ENCODE measurements around the gene HOTAIR.

The HOTAIR gene

DNA sequence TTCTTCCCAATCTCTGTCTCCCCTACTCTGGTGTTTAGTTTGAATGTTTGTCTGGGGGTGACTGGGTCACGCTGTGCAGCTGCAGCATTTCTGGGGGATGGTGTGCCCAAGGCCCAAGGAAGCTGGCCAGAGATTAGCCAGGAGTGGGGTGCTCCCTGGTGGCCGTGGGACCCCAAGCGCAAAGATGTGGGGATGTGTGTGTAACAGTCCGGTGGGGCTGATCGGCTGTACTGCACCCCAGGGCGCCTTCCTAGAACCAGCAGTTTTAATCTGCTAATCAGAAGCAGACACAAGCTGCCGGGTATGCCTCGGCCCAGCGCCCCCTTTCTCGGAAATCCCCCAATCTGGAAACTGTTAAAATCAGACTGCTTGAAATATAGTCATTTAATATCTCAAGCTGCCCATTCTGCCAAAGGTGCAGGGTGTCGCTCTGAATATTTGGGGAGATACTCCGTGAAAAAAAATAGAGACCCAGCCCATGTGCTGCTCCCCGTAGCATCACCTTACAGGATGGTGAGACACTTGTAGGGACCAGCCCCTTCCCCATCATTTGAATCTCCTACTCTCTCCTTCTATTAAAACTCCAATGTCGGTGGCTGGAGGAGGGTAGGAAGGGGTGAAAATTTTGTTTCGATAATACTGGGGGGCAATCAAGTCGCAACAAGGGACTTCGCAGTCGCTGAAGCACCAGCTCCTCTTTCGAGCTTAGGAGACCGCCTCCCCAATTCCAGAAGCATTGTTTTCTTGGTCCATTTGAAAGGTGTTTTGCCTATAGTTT lies 29.5 kb upstream of the HOTAIR start:
- Mint-ChIP-seq H3K36me3 (ENCODE audit: low read depth) (peaks cover 28% of the 10 kb centered on the region), H3K9me3 (no peaks in the 10 kb centered on the region), H3K4me3 (peak overlapping the region; percentile 95 to 99 (median 96)), H3K4me1 (peaks cover 69% of the 10 kb centered on the region), H3K27ac (peak overlapping the region; percentile 95 to 100 (median 100)), H3K27me3 (ENCODE audit: low read depth) (peaks cover 44% of the 10 kb centered on the region)
- TF ChIP-seq, protein P1, sequence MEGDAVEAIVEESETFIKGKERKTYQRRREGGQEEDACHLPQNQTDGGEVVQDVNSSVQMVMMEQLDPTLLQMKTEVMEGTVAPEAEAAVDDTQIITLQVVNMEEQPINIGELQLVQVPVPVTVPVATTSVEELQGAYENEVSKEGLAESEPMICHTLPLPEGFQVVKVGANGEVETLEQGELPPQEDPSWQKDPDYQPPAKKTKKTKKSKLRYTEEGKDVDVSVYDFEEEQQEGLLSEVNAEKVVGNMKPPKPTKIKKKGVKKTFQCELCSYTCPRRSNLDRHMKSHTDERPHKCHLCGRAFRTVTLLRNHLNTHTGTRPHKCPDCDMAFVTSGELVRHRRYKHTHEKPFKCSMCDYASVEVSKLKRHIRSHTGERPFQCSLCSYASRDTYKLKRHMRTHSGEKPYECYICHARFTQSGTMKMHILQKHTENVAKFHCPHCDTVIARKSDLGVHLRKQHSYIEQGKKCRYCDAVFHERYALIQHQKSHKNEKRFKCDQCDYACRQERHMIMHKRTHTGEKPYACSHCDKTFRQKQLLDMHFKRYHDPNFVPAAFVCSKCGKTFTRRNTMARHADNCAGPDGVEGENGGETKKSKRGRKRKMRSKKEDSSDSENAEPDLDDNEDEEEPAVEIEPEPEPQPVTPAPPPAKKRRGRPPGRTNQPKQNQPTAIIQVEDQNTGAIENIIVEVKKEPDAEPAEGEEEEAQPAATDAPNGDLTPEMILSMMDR (IDR thresholded peaks at IDR 0.05; ENCODE audit: unreplicated experiment in 3 of 3) = no peak

DNA sequence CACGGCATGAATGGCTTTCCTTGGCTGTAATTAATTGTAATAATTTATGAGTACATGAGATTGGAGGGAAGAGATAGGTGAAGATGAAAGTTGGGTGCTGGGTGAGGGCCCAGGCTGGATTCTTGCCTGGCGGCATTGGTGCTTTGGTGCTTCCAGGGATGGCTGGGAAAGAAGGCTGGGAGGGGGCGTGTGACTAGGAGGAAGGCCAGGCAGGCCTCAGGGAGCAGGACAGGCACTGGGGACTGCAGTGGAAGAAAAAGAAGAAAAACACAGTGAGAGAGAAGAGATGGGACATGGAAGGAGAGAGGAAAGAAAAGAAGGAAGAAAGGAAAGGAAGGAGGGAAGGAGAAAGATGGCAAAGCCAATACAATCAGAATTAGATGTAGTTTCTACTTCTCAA lies 28.9 kb upstream of the HOTAIR start:
- H3K27ac Mint-ChIP-seq = peak overlapping the region; percentile 95 to 100 (median 100)
- no peaks in the 10 kb centered on the region for H3K9me3 Mint-ChIP-seq
- H3K4me3 Mint-ChIP-seq = peak overlapping the region; percentile 95 to 99 (median 96)
- TF ChIP-seq, protein P1 (IDR thresholded peaks at IDR 0.05; ENCODE audit: unreplicated experiment in 3 of 3) = no peak
- peaks cover 28% of the 10 kb centered on the region for H3K36me3 Mint-ChIP-seq (ENCODE audit: low read depth)
- peaks cover 70% of the 10 kb centered on the region for H3K4me1 Mint-ChIP-seq
- peaks cover 40% of the 10 kb centered on the region for H3K27me3 Mint-ChIP-seq (ENCODE audit: low read depth)

DNA sequence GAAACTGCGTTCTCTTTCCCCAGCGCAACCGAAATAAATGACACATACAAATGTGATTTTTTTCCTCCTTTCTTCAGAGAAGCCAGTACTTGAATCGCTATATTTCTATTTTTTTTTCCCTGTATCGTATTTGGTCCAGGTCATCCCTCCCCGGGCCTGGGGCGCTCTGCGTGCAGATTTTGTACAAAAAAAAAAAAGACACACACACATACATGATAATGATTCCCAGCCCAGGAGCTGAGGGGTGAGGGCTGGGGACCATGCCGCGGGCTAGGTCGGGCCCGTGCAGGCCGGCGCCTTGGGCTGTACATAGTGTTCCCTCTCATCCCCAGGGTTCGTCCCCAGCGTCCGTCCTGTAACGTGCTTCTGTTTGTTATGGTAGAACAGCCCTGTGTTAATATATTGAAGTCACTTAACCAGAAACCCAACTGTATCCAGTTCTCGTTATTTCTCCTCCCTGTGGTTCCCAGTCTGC lies 28.2 kb upstream of the HOTAIR start:
- H3K27me3 Mint-ChIP-seq (ENCODE audit: low read depth) = peaks cover 41% of the 10 kb centered on the region
- TF ChIP-seq, protein P1 (IDR thresholded peaks at IDR 0.05; ENCODE audit: unreplicated experiment in 3 of 3) = no peak
- peaks cover 28% of the 10 kb centered on the region for H3K36me3 Mint-ChIP-seq (ENCODE audit: low read depth)
- peaks cover 74% of the 10 kb centered on the region for H3K4me1 Mint-ChIP-seq
- H3K9me3 Mint-ChIP-seq = no peaks in the 10 kb centered on the region
- peak overlapping the region; percentile 95 to 99 (median 96) for H3K4me3 Mint-ChIP-seq
- H3K27ac Mint-ChIP-seq = peak overlapping the region; percentile 95 to 100 (median 100)

DNA sequence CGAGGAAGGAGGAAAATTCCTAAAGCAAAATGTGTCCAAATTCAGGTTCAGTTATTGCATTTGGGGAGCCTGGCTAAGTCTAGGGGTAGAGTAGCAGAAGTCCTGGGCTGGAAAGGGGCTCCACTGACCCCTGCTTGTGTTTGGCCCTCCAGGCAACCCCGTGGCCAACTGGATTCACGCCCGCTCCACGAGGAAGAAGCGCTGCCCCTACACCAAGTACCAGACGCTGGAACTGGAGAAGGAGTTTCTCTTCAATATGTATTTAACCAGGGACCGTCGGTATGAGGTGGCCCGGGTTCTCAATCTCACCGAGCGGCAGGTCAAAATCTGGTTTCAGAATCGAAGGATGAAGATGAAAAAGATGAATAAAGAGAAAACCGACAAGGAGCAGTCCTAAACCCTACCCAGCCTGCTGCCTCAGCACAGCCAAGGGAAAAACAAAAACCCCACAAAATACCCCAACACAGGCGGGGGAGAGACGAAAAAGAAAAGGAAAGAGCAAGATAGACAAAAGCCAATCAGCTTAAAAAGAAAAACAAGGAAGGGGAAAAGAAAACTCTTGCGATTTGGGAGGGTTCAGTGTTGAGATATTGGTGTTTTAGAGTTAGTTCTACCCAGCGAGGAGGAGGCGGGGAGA lies 27.6 kb upstream of the HOTAIR start:
- peak overlapping the region; percentile 95 to 100 (median 100) for H3K27ac Mint-ChIP-seq
- peak overlapping the region; percentile 95 to 99 (median 96) for H3K4me3 Mint-ChIP-seq
- H3K4me1 Mint-ChIP-seq = peaks cover 75% of the 10 kb centered on the region
- H3K36me3 Mint-ChIP-seq (ENCODE audit: low read depth) = peaks cover 28% of the 10 kb centered on the region
- TF ChIP-seq, protein P1 (IDR thresholded peaks at IDR 0.05; ENCODE audit: unreplicated experiment in 3 of 3) = no peak
- no peaks in the 10 kb centered on the region for H3K9me3 Mint-ChIP-seq
- peaks cover 46% of the 10 kb centered on the region for H3K27me3 Mint-ChIP-seq (ENCODE audit: low read depth)

DNA sequence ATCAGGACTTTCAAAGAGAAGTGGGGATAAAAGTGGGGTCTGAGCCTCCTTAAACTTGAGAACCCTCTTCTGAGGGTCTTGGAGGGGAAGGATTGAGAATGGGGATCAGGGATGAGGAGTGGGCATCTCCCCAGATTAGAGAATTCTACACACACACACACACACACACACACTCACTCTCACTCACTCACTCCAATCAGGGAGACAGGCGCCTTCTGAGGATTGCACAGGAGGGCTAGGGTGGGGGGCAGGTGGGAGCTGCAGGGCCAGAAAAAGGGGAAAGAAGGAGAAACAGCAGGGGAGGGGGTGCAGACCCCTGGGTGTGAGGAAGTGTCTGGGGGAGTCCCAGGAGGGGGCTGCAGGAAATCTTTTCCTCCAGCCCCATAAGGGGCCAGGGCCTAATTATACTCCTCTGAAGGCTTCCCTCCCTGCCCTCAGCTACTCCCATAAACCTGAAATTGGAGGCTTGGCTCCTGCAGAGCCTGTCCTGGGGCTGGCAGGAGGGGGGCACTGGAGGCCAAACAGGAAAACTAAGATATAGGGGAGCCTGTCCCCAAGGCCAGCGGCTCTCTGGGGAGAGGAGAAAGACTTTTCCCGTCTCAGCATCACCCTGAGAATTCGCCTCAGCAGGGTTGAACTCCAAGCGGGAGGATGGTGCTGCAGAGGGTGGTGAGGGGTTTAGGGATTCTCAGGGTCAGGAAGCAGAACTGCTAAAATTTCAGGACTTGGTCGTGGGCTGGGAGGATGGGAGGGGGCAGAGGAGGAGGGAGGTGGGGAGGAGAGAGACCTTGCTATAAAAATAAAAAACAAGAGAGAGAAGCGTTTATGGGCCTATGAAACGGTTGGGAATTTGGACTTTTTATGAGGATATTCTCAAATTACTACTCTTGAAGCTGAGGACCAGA lies 26.8 kb upstream of the HOTAIR start:
- H3K27me3 Mint-ChIP-seq (ENCODE audit: low read depth) = peaks cover 49% of the 10 kb centered on the region
- H3K9me3 Mint-ChIP-seq = no peaks in the 10 kb centered on the region
- TF ChIP-seq, protein P1 (IDR thresholded peaks at IDR 0.05; ENCODE audit: unreplicated experiment in 3 of 3) = no peak
- peaks cover 28% of the 10 kb centered on the region for H3K36me3 Mint-ChIP-seq (ENCODE audit: low read depth)
- H3K27ac Mint-ChIP-seq = peak overlapping the region; percentile 95 to 100 (median 100)
- peaks cover 72% of the 10 kb centered on the region for H3K4me1 Mint-ChIP-seq
- peak overlapping the region; percentile 95 to 99 (median 96) for H3K4me3 Mint-ChIP-seq
